Subcutaneous preadipocyte (primary cell): ENCODE data around the gene RIMKLB. TPM values are rescaled to one million over a fixed set of nuclear protein-coding genes. Genes with fewer than 3 reads are reported as not detected.

Source experiments
- total RNA-seq: library from RNA; depleted of rRNA; stranded (reverse); fragments of >200 nt; gene quantifications from 2 replicates; pipeline ENCODE4 v1.2.3, GENCODE V29; 2012

The RIMKLB gene
- 16.2 and 21.9 TPM in 2 replicates for total RNA-seq

GRCh38 chr12:8697476-8698131 is at the start of gene RIMKLB:
RIMKLB (plus strand) TSS chr12:8697991; CDS start chr12:8713867, 15,876 bp downstream.

GRCh38 chr12:8662593-8662992 is 35.2 kb upstream of the RIMKLB start, which contains the start of gene MFAP5:
MFAP5 (minus strand) TSS chr12:8662826; CDS start chr12:8662104, 722 bp downstream.

GRCh38 chr12:8822298-8822697 is 124.5 kb downstream of the RIMKLB start, which contains the start of gene A2ML1:
A2ML1 (plus strand) TSS chr12:8822621; CDS start chr12:8822652, 31 bp downstream.

Other genes with a start within 250 kb of the RIMKLB start
- not detected in 2 replicates for gene CLEC6A, start 242.0 kb upstream of the RIMKLB start, total RNA-seq
- gene CLEC4D, start 184.5 kb upstream of the RIMKLB start, total RNA-seq: not detected in 2 replicates
- gene CLEC4E, start 157.1 kb upstream of the RIMKLB start, total RNA-seq: not detected in 2 replicates
- not detected in 2 replicates for gene AICDA, start 85.1 kb upstream of the RIMKLB start, total RNA-seq
- gene MFAP5, start 35.2 kb upstream of the RIMKLB start, total RNA-seq: 5.3 and 60.3 TPM in 2 replicates
- gene A2ML1, start 124.6 kb downstream of the RIMKLB start, total RNA-seq: under 0.01 TPM in 1 of 2 replicates, not detected in the other
- 16.9 and 20.7 TPM in 2 replicates for gene PHC1, start 216.5 kb downstream of the RIMKLB start, total RNA-seq